H1 (cell line): Measurements from ENCODE around the gene PPM1F. TPM values are rescaled to one million over a fixed set of nuclear protein-coding genes. Genes with fewer than 3 reads are reported as not detected.

ENCODE experiments used
- CTCF ChIA-PET: fragments of 300-600 bp; sonication (Branson Sonifier 250); formaldehyde crosslinking; loops from one replicate; lab custom pipeline; 2021; ENCODE audit not compliant: partially characterized antibody; lab: Charles Lee
- POLR2A ChIA-PET: fragments of 300-600 bp; sonication (Branson Sonifier 250); formaldehyde crosslinking; loops from one replicate; lab custom pipeline; 2021; ENCODE audit warnings: inconsistent platforms; ENCODE audit not compliant: partially characterized antibody; lab: Charles Lee
- DNase-seq, 2 experiments: peaks; one replicate each; pipeline versions ENCODE4 v3.0.0 to v3.0.0-alpha.2; 2010 to 2022; ENCODE audit warnings: low spot score in 2 of 2, low read depth in 1 of 2, mixed read lengths in 1 of 2
- FAIRE-seq: peaks from 2 replicates; lab custom pipeline; 2011; peaks lifted over from hg19 to GRCh38; lab: Jason Lieb, UNC
- H2AFZ ChIP-seq: 2 replicates; pipeline ENCODE4 v1.8.1; 2012; ENCODE audit warnings: low read length, inconsistent platforms
- H2AK5ac ChIP-seq: 2 replicates; pipeline ENCODE4 v1.6.1; 2013; ENCODE audit warnings: low read depth, low read length
- H2BK120ac ChIP-seq: replicated peaks from 2 replicates; pipeline ENCODE3; 2013; ENCODE audit warnings: low read depth, low read length, inconsistent platforms
- H2BK12ac ChIP-seq: 2 replicates; pipeline ENCODE4 v1.6.1; 2013; ENCODE audit warnings: low read depth, low read length
- H2BK15ac ChIP-seq: 2 replicates; pipeline ENCODE4 v1.6.1; 2013; ENCODE audit warnings: low read length
- H2BK20ac ChIP-seq: 2 replicates; pipeline ENCODE4 v1.6.1; 2013; ENCODE audit warnings: low read length
- H2BK5ac ChIP-seq: 2 replicates; pipeline ENCODE4 v1.6.1; 2013; ENCODE audit warnings: low read depth, low read length
- H3K14ac ChIP-seq: 2 replicates; pipeline ENCODE4 v1.6.1; 2013; ENCODE audit warnings: inconsistent platforms; ENCODE audit not compliant: insufficient read length
- H3K18ac ChIP-seq: 2 replicates; pipeline ENCODE4 v1.6.1; 2013; ENCODE audit warnings: low read length; ENCODE audit errors: extremely low read depth
- H3K23ac ChIP-seq: 2 replicates; pipeline ENCODE4 v1.6.1; 2013; ENCODE audit warnings: inconsistent platforms; ENCODE audit not compliant: insufficient read length
- H3K23me2 ChIP-seq: 2 replicates; pipeline ENCODE4 v1.6.1; 2013; ENCODE audit warnings: low read depth, low read length
- H3K27ac ChIP-seq: 2 replicates; pipeline ENCODE4 v1.6.1; 2011; ENCODE audit warnings: low read depth, low read length, inconsistent platforms
- H3K27me3 ChIP-seq, 4 experiments: replicated peaks in 1 of 4; 1 replicate in 1 of 4; 2 replicates in 3 of 4; pipeline versions ENCODE4 v1.6.1 to v1.8.1; 2011 to 2013; ENCODE audit warnings: low read length in 3 of 4, mild to moderate bottlenecking in 3 of 4, inconsistent platforms in 2 of 4, mixed read lengths in 2 of 4, moderate library complexity in 1 of 4; ENCODE audit not compliant: control insufficient read depth in 3 of 4, insufficient read depth in 3 of 4; ENCODE audit errors: extremely low read depth in 1 of 4
- H3K36me3 ChIP-seq, 4 experiments: 2 replicates each; pipeline versions ENCODE4 v1.6.1 to v1.8.1; 2011 to 2013; ENCODE audit warnings: mild to moderate bottlenecking in 4 of 4, low read length in 3 of 4, moderate library complexity in 2 of 4, control low read depth in 1 of 4, inconsistent platforms in 1 of 4; ENCODE audit not compliant: insufficient read depth in 4 of 4, control insufficient read depth in 2 of 4
- H3K4ac ChIP-seq: replicated peaks from 2 replicates; pipeline ENCODE3; 2013; ENCODE audit warnings: low read length, low read depth, mixed read lengths, inconsistent platforms; ENCODE audit not compliant: insufficient read length
- H3K4me1 ChIP-seq, 4 experiments: replicated peaks in 1 of 4; 1 replicate in 1 of 4; 2 replicates in 3 of 4; pipeline versions ENCODE4 v1.6.1 to v1.8.1; 2011 to 2013; ENCODE audit warnings: low read length in 3 of 4, inconsistent platforms in 2 of 4, mixed read lengths in 1 of 4; ENCODE audit not compliant: insufficient read depth in 4 of 4, control insufficient read depth in 3 of 4
- H3K4me2 ChIP-seq, 2 experiments: 2 replicates each; pipeline versions ENCODE4 v1.6.1 to v1.8.1; 2011 to 2013; ENCODE audit warnings: low read depth in 2 of 2, low read length in 2 of 2, control low read depth in 1 of 2, inconsistent platforms in 1 of 2, mild to moderate bottlenecking in 1 of 2; ENCODE audit not compliant: insufficient read depth in 1 of 2
- H3K4me3 ChIP-seq, 4 experiments: fragments of 200-600, 300-600 bp in 1 of 4; sonication (generic), shearing (Covaris generic), sonication (Bioruptor Twin) in 1 of 4; 2 replicates each; pipeline versions ENCODE4 v1.5.1 to v1.8.1; 2011 to 2016; ENCODE audit warnings: low read length in 4 of 4, low read depth in 3 of 4, control low read depth in 2 of 4, inconsistent platforms in 2 of 4, mild to moderate bottlenecking in 2 of 4, mixed read lengths in 1 of 4, moderate library complexity in 1 of 4; ENCODE audit not compliant: insufficient read depth in 2 of 4; ENCODE audit errors: extremely low read depth in 1 of 4
- H3K56ac ChIP-seq: replicated peaks from 2 replicates; pipeline ENCODE3; 2013; ENCODE audit warnings: low read depth, mild to moderate bottlenecking, mixed read lengths, low read length, inconsistent platforms; ENCODE audit not compliant: insufficient read length
- H3K79me1 ChIP-seq: 2 replicates; pipeline ENCODE4 v1.6.1; 2013; ENCODE audit warnings: low read depth, low read length, control low read depth
- H3K79me2 ChIP-seq, 2 experiments: 2 replicates each; pipeline versions ENCODE4 v1.6.1 to v1.8.1; 2012 to 2013; ENCODE audit warnings: low read length in 2 of 2, mild to moderate bottlenecking in 2 of 2, inconsistent platforms in 1 of 2; ENCODE audit not compliant: insufficient read depth in 2 of 2, control insufficient read depth in 1 of 2
- H3K9ac ChIP-seq, 4 experiments: replicated peaks in 1 of 4; 1 replicate in 1 of 4; 2 replicates in 3 of 4; pipeline versions ENCODE4 v1.6.1 to v1.8.1; 2011 to 2013; ENCODE audit warnings: low read depth in 3 of 4, low read length in 3 of 4, control low read depth in 2 of 4, mild to moderate bottlenecking in 2 of 4, moderate library complexity in 2 of 4, inconsistent platforms in 1 of 4; ENCODE audit errors: extremely low read depth in 1 of 4
- H3K9me3 ChIP-seq, 2 experiments: 2 replicates each; pipeline versions ENCODE4 v1.6.1 to v1.8.1; 2012 to 2013; ENCODE audit warnings: mild to moderate bottlenecking in 2 of 2, moderate library complexity in 2 of 2, control low read depth in 1 of 2, inconsistent platforms in 1 of 2, low read depth in 1 of 2, low read length in 1 of 2, mixed read lengths in 1 of 2; ENCODE audit not compliant: insufficient read depth in 2 of 2
- H4K20me1 ChIP-seq, 2 experiments: replicated peaks in 1 of 2; 2 replicates each; pipeline versions ENCODE3 to v1.8.1; 2011 to 2013; ENCODE audit warnings: inconsistent platforms in 2 of 2, low read length in 2 of 2, mild to moderate bottlenecking in 1 of 2; ENCODE audit not compliant: insufficient read depth in 2 of 2, control insufficient read depth in 1 of 2
- H4K5ac ChIP-seq: 2 replicates; pipeline ENCODE4 v1.6.1; 2013; ENCODE audit warnings: low read length, low read depth, mixed read lengths, inconsistent platforms; ENCODE audit not compliant: insufficient read length
- H4K8ac ChIP-seq: 2 replicates; pipeline ENCODE4 v1.8.0; 2013; ENCODE audit warnings: mild to moderate bottlenecking, moderate library complexity, low read length, inconsistent platforms; ENCODE audit not compliant: insufficient read depth; ENCODE audit errors: extremely low read depth
- H4K91ac ChIP-seq: replicated peaks from 2 replicates; pipeline ENCODE3; 2013; ENCODE audit warnings: low read length, mixed read lengths, inconsistent platforms; ENCODE audit not compliant: insufficient read length
- CHD1 ChIP-seq: IDR thresholded peaks from 2 replicates; pipeline ENCODE4 v1.6.1; 2012; ENCODE audit warnings: low read depth, low read length, improper control_type of control experiment
- CTBP2 ChIP-seq: IDR thresholded peaks from 2 replicates; pipeline ENCODE4 v1.7.0; 2011; ENCODE audit warnings: borderline replicate concordance, mild to moderate bottlenecking, moderate library complexity, mixed read lengths, low read length; ENCODE audit not compliant: insufficient read depth, insufficient read length
- CTCF ChIP-seq, 3 experiments: IDR thresholded peaks; 1 replicate in 2 of 3; 2 replicates in 1 of 3; pipeline versions ENCODE4 v1.5.1 to v1.6.1; 2011; ENCODE audit warnings: low read length in 3 of 3, mild to moderate bottlenecking in 3 of 3, inconsistent platforms in 2 of 3, low read depth in 1 of 3, moderate library complexity in 1 of 3; ENCODE audit not compliant: insufficient read depth in 1 of 3; ENCODE audit errors: control extremely low read depth in 1 of 3
- POLR2AphosphoS5 ChIP-seq: IDR thresholded peaks from 2 replicates; pipeline ENCODE4 v1.6.1; 2011; ENCODE audit warnings: low read depth, low read length
- RAD21 ChIP-seq, 2 experiments: IDR thresholded peaks in 1 of 2; conservative IDR thresholded peaks in 1 of 2; 2 replicates each; pipeline ENCODE4 v1.6.1; 2011; ENCODE audit warnings: low read depth in 2 of 2, low read length in 2 of 2, improper control_type of control experiment in 1 of 2, inconsistent platforms in 1 of 2, mild to moderate bottlenecking in 1 of 2, moderate library complexity in 1 of 2
- RBBP5 ChIP-seq: IDR thresholded peaks from 2 replicates; pipeline ENCODE4 v1.7.1; 2012; ENCODE audit warnings: low read depth, mild to moderate bottlenecking, inconsistent platforms, low read length, moderate library complexity, borderline replicate concordance
- RFX5 ChIP-seq: IDR thresholded peaks from 2 replicates; pipeline ENCODE4 v1.6.1; 2011; ENCODE audit warnings: low read depth, low read length, improper control_type of control experiment, borderline replicate concordance
- TAF1 ChIP-seq: IDR thresholded peaks from 2 replicates; pipeline ENCODE4 v1.6.1; 2011; ENCODE audit warnings: mild to moderate bottlenecking, low read depth, low read length
- ZNF274 ChIP-seq: IDR thresholded peaks from 2 replicates; pipeline ENCODE4 v1.7.0; 2012; ENCODE audit warnings: low read length, borderline replicate concordance; ENCODE audit errors: extremely low read depth
- WGBS, 2 experiments: shearing (Covaris generic) in 1 of 2; methylation state at CpG; one replicate each; pipeline versions ENCODE4 v1.1.6 to v1.1.7; 2013 to 2015; ENCODE audit warnings: low lambda C conversion rate in 2 of 2, mixed read lengths in 2 of 2, inconsistent platforms in 1 of 2, low coverage in 1 of 2, missing lambda C conversion rate in 1 of 2; ENCODE audit not compliant: insufficient replicate concordance in 2 of 2, insufficient coverage in 1 of 2, insufficient read length in 1 of 2; ENCODE audit errors: extremely low coverage in 1 of 2, missing lambda C conversion rate in 1 of 2; 5-methylcytosine and 5-hydroxymethylcytosine counted together
- polyA plus RNA-seq, 7 experiments: library from polyadenylated mRNA; depleted of rRNA in 3 of 7; stranded (reverse) in 5 of 7; unstranded in 2 of 7; fragments of >200 nt in 5 of 7; fragments of 200-250 nt in 2 of 7; gene quantifications; 1 replicate in 5 of 7; 2 replicates in 1 of 7; 4 replicates in 1 of 7; pipeline versions ENCODE4 v1.2.1 to v1.2.3, GENCODE V29; 2011 to 2013; ENCODE audit warnings: missing spikeins in 2 of 7, mixed read lengths in 2 of 7
- total RNA-seq: library from RNA; stranded (reverse); fragmentation: NEBNext Ultra II Directional; extraction: Animal tissue kit (Norgen Biotek cat#: 25700); gene quantifications from 2 replicates; pipeline ENCODE4 v1.2.1, GENCODE V29; 2021

PPM1F gene
- total and polyA plus RNA-seq, 2 of the 8 experiments (the other 6 are each of a cell fraction or from before 2014, with no cell fraction given): 12.4 to 22.8 TPM

GRCh38 chr22:21907638-21908522 is 44.8 kb downstream of the PPM1F start:
- no peak overlapping the region for H3K4ac ChIP-seq
- H3K56ac ChIP-seq: no peak overlapping the region
- no peak overlapping the region for H2BK120ac ChIP-seq
- no peak overlapping the region for H2BK15ac ChIP-seq
- no peak for DNase-seq
- no peak overlapping the region for H3K14ac ChIP-seq
- no peaks in the 10 kb centered on the region for H3K4me1 ChIP-seq
- H3K36me3 ChIP-seq: no peaks in the 10 kb centered on the region
- H3K4me2 ChIP-seq: no peak overlapping the region
- no peak overlapping the region for H2BK5ac ChIP-seq
- H3K79me2 ChIP-seq: no peaks in the 10 kb centered on the region
- CTCF ChIA-PET: interaction anchor here (0.5 to 1.3 kb wide), 4 partner anchors 9 to 18 kb away, joined by 3 read pairs; no protein-coding TSS in a partner anchor
- no peak for FAIRE-seq
- H4K5ac ChIP-seq: no peak overlapping the region
- H4K8ac ChIP-seq: no peak overlapping the region
- H2BK20ac ChIP-seq: no peak overlapping the region
- H3K23me2 ChIP-seq: no peaks in the 10 kb centered on the region
- no peak overlapping the region for H4K91ac ChIP-seq
- no peaks in the 10 kb centered on the region for H3K79me1 ChIP-seq
- 92% methylated on average over 7 of the region's 7 CpGs; no CpG with 5 or more reads in 1 of the 2 experiments for WGBS, 2 experiments
- no peak overlapping the region for H3K23ac ChIP-seq
- H4K20me1 ChIP-seq: peaks cover 0 to 1% of the 10 kb centered on the region in 2 experiments
- POLR2A ChIA-PET: interaction anchor here (0.7 to 1.2 kb wide), 2 partner anchors 9 to 21 kb away, joined by 3 read pairs; no protein-coding TSS in a partner anchor
- H3K27ac ChIP-seq: no peak overlapping the region
- H2BK12ac ChIP-seq: no peak overlapping the region
- H3K9me3 ChIP-seq: no peaks in the 10 kb centered on the region
- no peak overlapping the region for H3K4me3 ChIP-seq
- H3K27me3 ChIP-seq: no peaks in the 10 kb centered on the region; a peak in 1 of 7 replicates
- no peak overlapping the region for H3K18ac ChIP-seq
- no peak overlapping the region for H3K9ac ChIP-seq
- H2AFZ ChIP-seq: no peak overlapping the region
- no peak overlapping the region for H2AK5ac ChIP-seq
- TF ChIP-seq POLR2AphosphoS5: no peak
- TF ChIP-seq CHD1: no peak
- TF ChIP-seq ZNF274: no peak
- no peak for TF ChIP-seq RBBP5
- TF ChIP-seq CTCF (IDR thresholded peaks at IDR 0.05; ENCODE audit: control extremely low read depth in 1 of 3, insufficient read depth in 1 of 3, low read depth in 1 of 3, low read length in 3 of 3): no peak
- TF ChIP-seq CTBP2: no peak
- no peak for TF ChIP-seq RAD21 (IDR thresholded peaks at IDR 0.05 in 1 of 2, conservative IDR thresholded peaks at IDR 0.05 in 1 of 2; ENCODE audit: low read depth in 2 of 2, low read length in 2 of 2)
- TF ChIP-seq RFX5: no peak
- no peak for TF ChIP-seq TAF1
